SK-N-SH treated with all-trans-retinoic acid at 6 μM for 48 hours (cell line): ENCODE measurements around the gene UNC50.

ENCODE experiments used
- ATAC-seq: fragments of 200-7000 bp; cut with Tn5 transposase; 3 replicates; pipeline ENCODE4 v1.9.1; 2020; ENCODE audit warnings: mild to moderate bottlenecking, moderate library complexity
- ARNTL ChIP-seq: fragments of 450-650 bp; formaldehyde crosslinking; IDR thresholded peaks from 2 replicates; pipeline ENCODE4 v1.5.0; 2020; ENCODE audit warnings: low read depth, mild to moderate bottlenecking, moderate library complexity, borderline replicate concordance
- BACH2 ChIP-seq: fragments of 250-450 bp; sonication (Bioruptor Pico); IDR thresholded peaks from 2 replicates; pipeline ENCODE4 v1.9.0; 2021; ENCODE audit warnings: mild to moderate bottlenecking, borderline replicate concordance
- CREB5 ChIP-seq: fragments of 250-450 bp; sonication (Bioruptor Pico); IDR thresholded peaks from 2 replicates; pipeline ENCODE4 v1.5.1; 2020; ENCODE audit warnings: low read depth, mild to moderate bottlenecking, moderate library complexity
- CSDC2 ChIP-seq: fragments of 250-450 bp; sonication (Bioruptor Pico); IDR thresholded peaks from 2 replicates; pipeline ENCODE4 v1.5.0; 2020; ENCODE audit warnings: mild to moderate bottlenecking, moderate library complexity
- CSRNP3 ChIP-seq: fragments of 250-450 bp; sonication (Bioruptor Pico); IDR thresholded peaks from 2 replicates; pipeline ENCODE4 v1.5.1; 2021; ENCODE audit warnings: mild to moderate bottlenecking, moderate library complexity
- ESRRG ChIP-seq: fragments of 250-450 bp; sonication (Bioruptor Pico); IDR thresholded peaks from 2 replicates; pipeline ENCODE4 v1.6.1; 2021; ENCODE audit warnings: mild to moderate bottlenecking
- GLIS3 ChIP-seq: fragments of 250-450 bp; sonication (Bioruptor Pico); IDR thresholded peaks from 2 replicates; pipeline ENCODE4 v1.5.0; 2020; ENCODE audit warnings: mild to moderate bottlenecking, moderate library complexity
- ISL1 ChIP-seq: fragments of 250-450 bp; sonication (Bioruptor Pico); IDR thresholded peaks from 2 replicates; pipeline ENCODE4 v2.1.2; 2022; ENCODE audit warnings: mild to moderate bottlenecking, moderate library complexity
- PATZ1 ChIP-seq: fragments of 250-450 bp; sonication (Bioruptor Pico); IDR thresholded peaks from 2 replicates; pipeline ENCODE4 v1.8.0; 2020; ENCODE audit warnings: mild to moderate bottlenecking, moderate library complexity, borderline replicate concordance
- POU6F1 ChIP-seq: fragments of 250-450 bp; sonication (Bioruptor Pico); IDR thresholded peaks from 2 replicates; pipeline ENCODE4 v1.8.0; 2021; ENCODE audit warnings: low read depth, mild to moderate bottlenecking, moderate library complexity, borderline replicate concordance
- PPARA ChIP-seq: fragments of 250-450 bp; sonication (Bioruptor Pico); IDR thresholded peaks from 2 replicates; pipeline ENCODE4 v1.5.0; 2020; ENCODE audit warnings: mild to moderate bottlenecking, borderline replicate concordance
- RARB ChIP-seq: fragments of 250-450 bp; sonication (Bioruptor Pico); IDR thresholded peaks from 2 replicates; pipeline ENCODE4 v1.8.0; 2021; ENCODE audit warnings: mild to moderate bottlenecking, moderate library complexity
- TCF4 ChIP-seq: fragments of 250-450 bp; sonication (Bioruptor Pico); IDR thresholded peaks from 2 replicates; pipeline ENCODE4 v1.8.0; 2021; ENCODE audit warnings: mild to moderate bottlenecking, moderate library complexity, borderline replicate concordance
- TOX ChIP-seq: fragments of 250-450 bp; sonication (Bioruptor Pico); IDR thresholded peaks from 2 replicates; pipeline ENCODE4 v1.8.0; 2021; ENCODE audit warnings: mild to moderate bottlenecking, moderate library complexity, borderline replicate concordance
- TSHZ2 ChIP-seq: fragments of 250-450 bp; sonication (Bioruptor Pico); IDR thresholded peaks from 2 replicates; pipeline ENCODE4 v1.5.0; 2020; ENCODE audit warnings: mild to moderate bottlenecking, moderate library complexity
- ZFP3 ChIP-seq: fragments of 250-450 bp; sonication (Bioruptor Pico); IDR thresholded peaks from 2 replicates; pipeline ENCODE4 v1.5.0; 2020; ENCODE audit warnings: mild to moderate bottlenecking, moderate library complexity
- ZFP30 ChIP-seq: fragments of 450-650 bp; formaldehyde crosslinking; IDR thresholded peaks from 2 replicates; pipeline ENCODE4 v1.5.0; 2022; ENCODE audit warnings: mild to moderate bottlenecking, moderate library complexity
- ZNF565 ChIP-seq: fragments of 450-650 bp; formaldehyde crosslinking; conservative IDR thresholded peaks from 2 replicates; pipeline ENCODE4 v1.5.0; 2020; ENCODE audit warnings: low read depth, mild to moderate bottlenecking, moderate library complexity
- ZNF70 ChIP-seq: fragments of 450-650 bp; formaldehyde crosslinking; IDR thresholded peaks from 2 replicates; pipeline ENCODE4 v1.5.0; 2020; ENCODE audit warnings: mild to moderate bottlenecking, moderate library complexity
- ZNF8 ChIP-seq: fragments of 450-650 bp; formaldehyde crosslinking; IDR thresholded peaks from 2 replicates; pipeline ENCODE4 v1.5.0; 2020; ENCODE audit warnings: mild to moderate bottlenecking, moderate library complexity

The UNC50 gene

GRCh38 chr2:98579926-98580325 lies 28.5 kb upstream of the UNC50 start:
- no peak for ATAC-seq
- TF ChIP-seq CSDC2 (CRISPR knock-in tag), result no peak
- TF ChIP-seq, all 23 proteins: peak for 0

DNA sequence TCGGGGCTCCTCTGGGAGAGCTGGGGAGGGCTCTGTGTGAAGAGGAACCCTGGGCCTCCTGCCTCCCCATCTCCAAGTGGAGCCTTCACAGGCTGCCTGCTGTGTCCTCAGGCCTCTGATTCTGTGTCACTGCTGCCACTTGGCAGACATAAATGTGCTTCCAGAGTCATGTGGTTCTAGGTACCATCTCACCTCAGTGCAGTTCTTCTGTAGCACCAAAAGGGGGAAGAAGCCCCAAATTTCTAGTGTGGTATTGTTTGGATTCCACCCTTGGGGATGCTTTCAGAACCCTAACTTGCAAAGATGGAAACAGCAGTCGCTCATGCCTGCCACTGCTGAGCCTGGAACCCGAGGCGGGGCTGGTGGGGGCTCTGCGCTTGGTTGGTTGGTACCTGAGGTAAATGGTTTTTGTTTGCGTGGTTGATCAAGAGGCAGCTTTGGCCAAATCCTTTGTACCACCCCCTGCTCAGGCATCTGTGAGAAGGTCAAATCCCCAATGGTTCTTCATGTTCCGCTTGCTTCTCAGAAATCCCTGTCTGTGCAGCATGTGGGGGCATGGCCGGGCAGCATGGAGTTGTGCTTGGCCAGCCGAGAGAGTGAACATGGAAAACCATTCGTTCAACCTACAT lies 27.6 kb upstream of the UNC50 start:
- no peak for ATAC-seq
- no peak for TF ChIP-seq TSHZ2 (CRISPR knock-in tag)
- no peak for TF ChIP-seq CSDC2 (CRISPR knock-in tag)
- no peak for TF ChIP-seq ZFP30 (CRISPR knock-in tag)
- TF ChIP-seq POU6F1 (CRISPR knock-in tag), result no peak
- no peak for TF ChIP-seq ARNTL (CRISPR knock-in tag)
- TF ChIP-seq RARB (CRISPR knock-in tag), result no peak
- no peak for TF ChIP-seq TCF4
- no peak for TF ChIP-seq ISL1
- no peak for TF ChIP-seq ZNF565 (CRISPR knock-in tag)
- TF ChIP-seq PPARA, result no peak
- TF ChIP-seq ESRRG, result no peak
- TF ChIP-seq CREB5 (CRISPR knock-in tag), result no peak
- TF ChIP-seq ZFP3 (CRISPR knock-in tag), result no peak
- no peak for TF ChIP-seq GLIS3 (CRISPR knock-in tag)
- TF ChIP-seq ZNF70, result no peak
- no peak for TF ChIP-seq BACH2 (CRISPR knock-in tag)

- TF ChIP-seq PATZ1 (CRISPR knock-in tag) (no peak), ZNF8 (CRISPR knock-in tag) (no peak), ISL1 (no peak), CSRNP3 (CRISPR knock-in tag) (no peak), RARB (CRISPR knock-in tag) (no peak), TOX (no peak), CSDC2 (CRISPR knock-in tag) (no peak), ARNTL (CRISPR knock-in tag) (no peak), PPARA (no peak), ZFP30 (CRISPR knock-in tag) (no peak), TCF4 (no peak), ZFP3 (CRISPR knock-in tag) (no peak)
Measured at GRCh38 chr2:98582523-98582922, 25.9 kb upstream of the UNC50 start.

GRCh38 chr2:98583276-98583675 lies 25.1 kb upstream of the UNC50 start:
- no peak for ATAC-seq
- no peak for TF ChIP-seq TOX
- no peak for TF ChIP-seq CSDC2 (CRISPR knock-in tag)
- no peak for TF ChIP-seq POU6F1 (CRISPR knock-in tag)
- TF ChIP-seq ZNF565 (CRISPR knock-in tag), result no peak
- no peak for TF ChIP-seq CREB5 (CRISPR knock-in tag)
- TF ChIP-seq GLIS3 (CRISPR knock-in tag), result no peak
- no peak for TF ChIP-seq ZFP30 (CRISPR knock-in tag)

More at GRCh38 chr2:98582523-98582922, 25.9 kb upstream of the UNC50 start:
- no peak for ATAC-seq
